Mesothelial cell of epicardium (in vitro differentiated cells): ENCODE measurements around the gene DDAH1. TPM values are rescaled to one million over a fixed set of nuclear protein-coding genes. Genes with fewer than 3 reads are reported as not detected.
A peak's percentile ranks its signal among the peaks of the same experiment; 100 is the strongest.

Experiments
- DNase-seq, 2 experiments: peaks; one replicate each; pipeline ENCODE4 v3.0.0; 2021; ENCODE audit warnings: low spot score in 2 of 2; ENCODE audit not compliant: unreplicated experiment in 2 of 2
- H3K27ac Mint-ChIP-seq: 2 replicates; pipeline ENCODE4 v1.8.0; 2021; ENCODE audit warnings: mixed read lengths
- H3K27me3 Mint-ChIP-seq: 2 replicates; pipeline ENCODE4 v1.8.0; 2021; ENCODE audit warnings: low read depth, mixed read lengths
- H3K36me3 Mint-ChIP-seq: 2 replicates; pipeline ENCODE4 v1.8.0; 2021; ENCODE audit warnings: mixed read lengths
- H3K4me1 Mint-ChIP-seq: 2 replicates; pipeline ENCODE4 v1.8.0; 2021; ENCODE audit warnings: mixed read lengths
- H3K4me3 Mint-ChIP-seq: 2 replicates; pipeline ENCODE4 v1.8.0; 2021; ENCODE audit warnings: mild to moderate bottlenecking, moderate library complexity, mixed read lengths
- H3K9me3 Mint-ChIP-seq: 2 replicates; pipeline ENCODE4 v1.8.0; 2021; ENCODE audit warnings: mixed read lengths
- CTCF ChIP-seq: fragments of 200-600 bp; sonication (generic); IDR thresholded peaks from one replicate; pipeline ENCODE4 v1.5.0; 2021; ENCODE audit warnings: antibody characterized with exemption; ENCODE audit not compliant: unreplicated experiment
- total RNA-seq: library from RNA; stranded (reverse); gene quantifications from 3 replicates; pipeline ENCODE4 v1.2.1, GENCODE V29; 2021

Gene DDAH1
- total RNA-seq, 1 donor from 2014 or later = 26.1 TPM

- Mint-ChIP-seq H3K27ac (no peak overlapping the region), H3K4me1 (no peaks in the 10 kb centered on the region), H3K27me3 (no peaks in the 10 kb centered on the region), H3K9me3 (peaks cover 7% of the 10 kb centered on the region), H3K4me3 (no peak overlapping the region), H3K36me3 (no peaks in the 10 kb centered on the region)
- no peak for TF ChIP-seq CTCF
- DNase-seq = no peak
Observed at GRCh38 chr1:85448358-85448757, 16.6 kb downstream of the DDAH1 start.

GRCh38 chr1:85447006-85447943 is 17.7 kb downstream of the DDAH1 start:
- Mint-ChIP-seq H3K36me3 (no peaks in the 10 kb centered on the region), H3K27me3 (no peaks in the 10 kb centered on the region), H3K4me1 (no peaks in the 10 kb centered on the region), H3K4me3 (no peak overlapping the region), H3K27ac (no peak overlapping the region), H3K9me3 (peaks cover 8% of the 10 kb centered on the region)
- TF ChIP-seq CTCF = no peak
- DNase-seq = no peak

- DNase-seq = no peak
- Mint-ChIP-seq H3K36me3 (no peaks in the 10 kb centered on the region), H3K4me1 (peaks cover 1% of the 10 kb centered on the region), H3K9me3 (peaks cover 8% of the 10 kb centered on the region), H3K4me3 (no peak overlapping the region), H3K27me3 (no peaks in the 10 kb centered on the region), H3K27ac (no peak overlapping the region)
- TF ChIP-seq CTCF = no peak
Observed at GRCh38 chr1:85445906-85446305, 19.1 kb downstream of the DDAH1 start.

GRCh38 chr1:85444381-85444780 is 20.6 kb downstream of the DDAH1 start:
- no peak for DNase-seq
- no peak overlapping the region for H3K27ac Mint-ChIP-seq
- H3K27me3 Mint-ChIP-seq = no peaks in the 10 kb centered on the region
- peaks cover 11% of the 10 kb centered on the region for H3K4me1 Mint-ChIP-seq
- H3K9me3 Mint-ChIP-seq = peaks cover 8% of the 10 kb centered on the region
- no peak overlapping the region for H3K4me3 Mint-ChIP-seq
- no peak for TF ChIP-seq CTCF
- H3K36me3 Mint-ChIP-seq = no peaks in the 10 kb centered on the region

GRCh38 chr1:85440612-85441011 is 24.3 kb downstream of the DDAH1 start:
- Mint-ChIP-seq H3K4me1 (peaks cover 16% of the 10 kb centered on the region), H3K4me3 (no peak overlapping the region), H3K27ac (peak overlapping the region; percentile 70)

More at GRCh38 chr1:85440612-85441011, 24.3 kb downstream of the DDAH1 start:
- Mint-ChIP-seq H3K27me3 (no peaks in the 10 kb centered on the region), H3K36me3 (no peaks in the 10 kb centered on the region), H3K9me3 (peaks cover 8% of the 10 kb centered on the region)
- TF ChIP-seq CTCF = no peak
- no peak for DNase-seq
